BJ (cell line): Measurements from ENCODE around the gene MEX3A. TPM values are rescaled to one million over a fixed set of nuclear protein-coding genes. Genes with fewer than 3 reads are reported as not detected.
"Not testable (repeated sequence)": the region's sequence is repeated elsewhere in the genome, so short reads cannot be mapped to it uniquely, and the experiment has no call there.

Source experiments
- CTCF ChIA-PET: fragments of 350-600 bp; formaldehyde crosslinking; extraction: SDS; loops from one replicate; lab custom pipeline; 2021; ENCODE audit warnings: antibody characterized with exemption, inconsistent platforms; lab: Yijun Ruan, JAX
- POLR2A ChIA-PET: fragments of 300-600 bp; sonication (Branson Sonifier 250); formaldehyde crosslinking; extraction: SDS; loops from one replicate; lab custom pipeline; 2021; ENCODE audit warnings: antibody characterized with exemption; lab: Charles Lee
- DNase-seq: peaks from one replicate; pipeline ENCODE4 v3.0.0-alpha.2; 2011; ENCODE audit warnings: low read depth
- H3K27me3 ChIP-seq: 2 replicates; pipeline ENCODE4 v1.6.0; 2011; ENCODE audit warnings: low read length; ENCODE audit not compliant: control insufficient read depth, insufficient read depth
- H3K36me3 ChIP-seq: 2 replicates; pipeline ENCODE4 v1.5.1; 2011; ENCODE audit warnings: low read length; ENCODE audit not compliant: control insufficient read depth, insufficient read depth
- H3K4me3 ChIP-seq: 2 replicates; pipeline ENCODE4 v1.5.1; 2011; ENCODE audit warnings: low read depth, mild to moderate bottlenecking, control low read depth, low read length
- CTCF ChIP-seq: IDR thresholded peaks from 2 replicates; pipeline ENCODE4 v1.5.1; 2011; ENCODE audit warnings: low read depth, mild to moderate bottlenecking, control low read depth, inconsistent platforms, low read length, moderate library complexity; ENCODE audit not compliant: insufficient read depth
- polyA plus RNA-seq: library from polyadenylated mRNA; depleted of rRNA; stranded (reverse); fragments of >200 nt; gene quantifications from 2 replicates; pipeline ENCODE4 v1.2.3, GENCODE V29; 2011

Gene MEX3A
- polyA plus RNA-seq, 1 experiment: 1.9 TPM

GRCh38 chr1:156123356-156124196, 41.3 kb upstream of the MEX3A start:
- no peaks in the 10 kb centered on the region for H3K27me3 ChIP-seq
- H3K4me3 ChIP-seq: peak overlapping the region; percentile 40
- peak; percentile 93 for DNase-seq
- TF ChIP-seq CTCF: peak; percentile 60
- peaks cover 4% of the 10 kb centered on the region for H3K36me3 ChIP-seq
- ChIA-PET CTCF (interaction anchor here (0.5 to 33.9 kb wide), 4 partner anchors 8 to 190 kb away, joined by 3 to 983 read pairs (median 4); partner anchors contain the start of gene LMNA), POLR2A (interaction anchor here (0.6 to 1.2 kb wide), 2 partner anchors 9 to 150 kb away, joined by 3 to 6 read pairs; partner anchors contain the start of gene LMNA)

GRCh38 chr1:156122519-156123355, 40.5 kb upstream of the MEX3A start:
- CTCF ChIA-PET: interaction anchor here (0.5 to 33.9 kb wide), 7 partner anchors 9 to 189 kb away, joined by 3 to 983 read pairs (median 4); partner anchors contain the start of genes LMNA and PMF1
- Histone ChIP-seq H3K4me3 (peak overlapping the region; percentile 40), H3K27me3 (no peaks in the 10 kb centered on the region), H3K36me3 (peaks cover 4% of the 10 kb centered on the region)
- POLR2A ChIA-PET: interaction anchor here (1.2 kb wide), 1 partner anchor 9 kb away, joined by 6 read pairs; the partner anchor contains the start of gene LMNA
- DNase-seq: peak; percentile 65
- TF ChIP-seq CTCF: no peak

- H3K36me3 ChIP-seq: peaks cover 4% of the 10 kb centered on the region
- CTCF ChIA-PET: interaction anchor here (0.8 to 33.9 kb wide), 4 partner anchors 7 to 25 kb away, joined by 3 to 983 read pairs (median 60); no protein-coding TSS in a partner anchor
- peak overlapping the region; percentile 40 for H3K4me3 ChIP-seq
- no peaks in the 10 kb centered on the region for H3K27me3 ChIP-seq
- no peak for DNase-seq
- TF ChIP-seq CTCF: no peak
- POLR2A ChIA-PET: no interaction called here
Observed at GRCh38 chr1:156122086-156122485, 39.8 kb upstream of the MEX3A start.

GRCh38 chr1:156121457-156121856, 39.2 kb upstream of the MEX3A start:
- ChIA-PET CTCF (interaction anchor here (1.7 to 33.9 kb wide), 3 partner anchors 8 to 25 kb away, joined by 3 to 983 read pairs (median 113); no protein-coding TSS in a partner anchor), POLR2A (no interaction called here)
- H3K27me3 ChIP-seq: no peaks in the 10 kb centered on the region
- TF ChIP-seq CTCF: no peak
- peak overlapping the region; percentile 40 for H3K4me3 ChIP-seq
- no peak for DNase-seq
- peaks cover 4% of the 10 kb centered on the region for H3K36me3 ChIP-seq

- H3K27me3 ChIP-seq, DNase-seq, POLR2A ChIA-PET, H3K36me3 ChIP-seq: not testable (repeated sequence)
- CTCF ChIA-PET: interaction anchor here (11.1 to 33.9 kb wide), 2 partner anchors 8 to 24 kb away, joined by 113 to 983 read pairs; no protein-coding TSS in a partner anchor
- H3K4me3 ChIP-seq: peak overlapping the region; percentile 40
Observed at GRCh38 chr1:156121005-156121404, 38.7 kb upstream of the MEX3A start.
